Kidney (tissue), 14 donors: Measurements from ENCODE around the gene ENTREP1. TPM values are rescaled to one million over a fixed set of nuclear protein-coding genes. Genes with fewer than 3 reads are reported as not detected.

Experiments used
- DNase-seq, 5 donors: peaks; one replicate each; pipeline ENCODE4 v3.0.0-alpha.2; 2013 to 2020
- FAIRE-seq: peaks from 2 replicates; lab custom pipeline; 2012; peaks lifted over from hg19 to GRCh38; lab: Jason Lieb, UNC
- H3K27ac ChIP-seq, 2 donors: one replicate each; pipeline ENCODE4 v1.7.0; 2013; ENCODE audit warnings: low read depth in 2 of 2, low read length in 2 of 2, inconsistent platforms in 1 of 2
- H3K27me3 ChIP-seq: one replicate; pipeline ENCODE4 v1.7.1; 2013; ENCODE audit warnings: low read length, inconsistent platforms; ENCODE audit not compliant: control insufficient read depth, insufficient read depth
- H3K36me3 ChIP-seq, 3 donors: one replicate each; pipeline versions ENCODE4 v1.7.0 to v1.7.1; 2013; ENCODE audit warnings: low read length in 3 of 3, control low read depth in 1 of 3, inconsistent platforms in 1 of 3; ENCODE audit not compliant: insufficient read depth in 3 of 3, control insufficient read depth in 2 of 3
- H3K4me1 ChIP-seq, 3 donors: one replicate each; pipeline versions ENCODE4 v1.7.0 to v1.7.1; 2013; ENCODE audit warnings: low read length in 3 of 3, inconsistent platforms in 1 of 3, low read depth in 1 of 3; ENCODE audit not compliant: control insufficient read depth in 2 of 3, insufficient read depth in 2 of 3
- H3K4me3 ChIP-seq, 3 donors: one replicate each; pipeline versions ENCODE4 v1.7.0 to v1.8.1; 2013; ENCODE audit warnings: low read length in 3 of 3, control low read depth in 1 of 3, inconsistent platforms in 1 of 3
- H3K9ac ChIP-seq, 3 donors: one replicate each; pipeline versions ENCODE4 v1.7.0 to v1.7.1; 2013; ENCODE audit warnings: low read length in 3 of 3, control low read depth in 1 of 3, inconsistent platforms in 1 of 3
- H3K9me3 ChIP-seq, 3 donors: one replicate each; pipeline versions ENCODE4 v1.7.0 to v1.7.1; 2013; ENCODE audit warnings: low read length in 3 of 3, control low read depth in 1 of 3, inconsistent platforms in 1 of 3; ENCODE audit not compliant: control insufficient read depth in 2 of 3, insufficient read depth in 1 of 3
- intact Hi-C: fragments of 100-400 bp; cut with DNase I; formaldehyde crosslinking; loops from one replicate; pipeline ENCODE4 v1.11.1; 2022
- polyA plus RNA-seq: library from polyadenylated mRNA; stranded (reverse); fragments of 350-450 nt; fragmentation: Illumina TruSeq; extraction: RNeasy Lipid Tissue Mini Kit (QIAGEN cat#74804); gene quantifications from one replicate; pipeline ENCODE4 v1.2.3, GENCODE V29; 2014; ENCODE audit warnings: low read depth, low replicate concordance; ENCODE audit not compliant: insufficient read depth
- total RNA-seq: library from RNA; stranded (reverse); fragmentation: NEBNext Ultra II Directional; extraction: Animal tissue kit (Norgen Biotek cat#: 25700); gene quantifications from one replicate; pipeline ENCODE4 v1.2.1, GENCODE V29; 2021
- TF ChIP-seq, protein P1 (sequence below): IDR thresholded peaks from 3 replicates; pipeline ENCODE4 v1.5.1; 2012; ENCODE audit warnings: mild to moderate bottlenecking, moderate library complexity, borderline replicate concordance; ENCODE audit not compliant: insufficient read depth; ENCODE audit errors: extremely low read depth
- donor health status: control.
- donor health status: control.
- donor health status: control.
- donor health status: control.
- donor health status: control.
- donor health status: DM: yes; HTN: yes; CAD: no.
- donor health status: Normal renal cell carcinoma (clear cell type).

The ENTREP1 gene
- total and polyA plus RNA-seq, 2 donors from 2014 or later: 7.5 to 8.6 TPM

DNA sequence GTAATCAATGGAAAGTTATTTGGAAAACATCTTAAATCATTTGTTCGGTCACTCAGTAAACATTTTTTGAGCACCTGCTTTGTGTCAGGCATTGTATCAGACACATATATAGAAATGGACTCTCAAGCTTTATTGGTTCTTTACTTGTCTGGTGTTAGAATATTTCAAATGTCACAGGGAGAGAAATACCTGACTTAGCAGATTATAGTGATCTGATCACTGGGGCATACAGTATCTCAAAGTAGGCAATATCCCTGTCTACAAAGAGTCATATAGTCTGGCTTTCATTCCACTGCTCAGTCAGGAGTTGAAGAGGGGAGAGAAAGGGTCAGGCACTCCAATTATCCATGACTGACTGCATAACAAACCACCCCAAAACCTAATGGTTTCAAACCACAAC, 30.2 kb downstream of the ENTREP1 start:
- Histone ChIP-seq H3K27me3 (no peaks in the 10 kb centered on the region), H3K9ac (no peak overlapping the region), H3K27ac (no peak overlapping the region), H3K36me3 (no peaks in the 10 kb centered on the region), H3K4me3 (no peak overlapping the region), H3K4me1 (no peaks in the 10 kb centered on the region), H3K9me3 (no peaks in the 10 kb centered on the region)
- DNase-seq (no peak), FAIRE-seq (no peak)
- TF ChIP-seq, protein P1, sequence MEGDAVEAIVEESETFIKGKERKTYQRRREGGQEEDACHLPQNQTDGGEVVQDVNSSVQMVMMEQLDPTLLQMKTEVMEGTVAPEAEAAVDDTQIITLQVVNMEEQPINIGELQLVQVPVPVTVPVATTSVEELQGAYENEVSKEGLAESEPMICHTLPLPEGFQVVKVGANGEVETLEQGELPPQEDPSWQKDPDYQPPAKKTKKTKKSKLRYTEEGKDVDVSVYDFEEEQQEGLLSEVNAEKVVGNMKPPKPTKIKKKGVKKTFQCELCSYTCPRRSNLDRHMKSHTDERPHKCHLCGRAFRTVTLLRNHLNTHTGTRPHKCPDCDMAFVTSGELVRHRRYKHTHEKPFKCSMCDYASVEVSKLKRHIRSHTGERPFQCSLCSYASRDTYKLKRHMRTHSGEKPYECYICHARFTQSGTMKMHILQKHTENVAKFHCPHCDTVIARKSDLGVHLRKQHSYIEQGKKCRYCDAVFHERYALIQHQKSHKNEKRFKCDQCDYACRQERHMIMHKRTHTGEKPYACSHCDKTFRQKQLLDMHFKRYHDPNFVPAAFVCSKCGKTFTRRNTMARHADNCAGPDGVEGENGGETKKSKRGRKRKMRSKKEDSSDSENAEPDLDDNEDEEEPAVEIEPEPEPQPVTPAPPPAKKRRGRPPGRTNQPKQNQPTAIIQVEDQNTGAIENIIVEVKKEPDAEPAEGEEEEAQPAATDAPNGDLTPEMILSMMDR: no peak
- intact Hi-C loops: no loop called here

DNA sequence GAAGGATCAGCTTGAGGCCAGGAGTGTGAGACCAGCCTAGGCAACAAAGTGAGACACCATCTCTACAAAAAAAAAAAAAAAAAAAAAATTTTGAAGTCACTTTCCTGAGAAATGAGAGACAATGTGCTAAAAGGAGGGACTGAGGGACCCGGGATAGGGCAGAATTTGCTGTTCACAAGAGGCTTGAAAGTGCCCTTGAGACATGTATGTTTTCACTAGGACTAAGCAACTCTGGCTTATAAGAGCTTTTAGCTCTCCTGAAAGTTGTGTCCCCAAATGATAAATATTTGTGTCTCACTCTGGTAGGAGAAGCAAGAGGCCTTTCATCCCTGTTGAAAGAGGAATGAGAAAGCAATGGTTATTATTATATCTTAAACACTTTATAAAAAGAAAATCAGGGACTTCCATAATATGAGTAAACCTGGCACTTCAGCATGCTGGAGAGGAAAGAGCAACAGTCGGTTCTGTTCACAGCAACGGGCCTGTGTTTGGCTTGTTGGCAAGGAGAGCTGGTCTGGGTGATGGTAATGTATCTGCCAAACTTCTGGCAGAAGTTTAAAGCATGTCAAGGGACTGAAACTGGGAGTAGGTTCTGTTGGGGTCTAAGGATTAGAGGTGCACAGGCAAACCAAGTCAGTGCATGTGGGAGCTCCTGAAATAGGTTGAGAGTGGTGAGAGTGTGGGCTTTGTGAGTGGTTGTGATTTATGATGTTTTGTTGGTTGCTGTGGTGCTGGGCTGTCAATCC, 32.2 kb downstream of the ENTREP1 start:
- FAIRE-seq (no peak), DNase-seq (no peak)
- Histone ChIP-seq H3K4me1 (no peaks in the 10 kb centered on the region), H3K27me3 (no peaks in the 10 kb centered on the region), H3K27ac (no peak overlapping the region), H3K4me3 (no peak overlapping the region), H3K36me3 (no peaks in the 10 kb centered on the region), H3K9me3 (no peaks in the 10 kb centered on the region), H3K9ac (no peak overlapping the region)
- TF ChIP-seq, protein P1: no peak
- intact Hi-C loops: no loop called here

DNA sequence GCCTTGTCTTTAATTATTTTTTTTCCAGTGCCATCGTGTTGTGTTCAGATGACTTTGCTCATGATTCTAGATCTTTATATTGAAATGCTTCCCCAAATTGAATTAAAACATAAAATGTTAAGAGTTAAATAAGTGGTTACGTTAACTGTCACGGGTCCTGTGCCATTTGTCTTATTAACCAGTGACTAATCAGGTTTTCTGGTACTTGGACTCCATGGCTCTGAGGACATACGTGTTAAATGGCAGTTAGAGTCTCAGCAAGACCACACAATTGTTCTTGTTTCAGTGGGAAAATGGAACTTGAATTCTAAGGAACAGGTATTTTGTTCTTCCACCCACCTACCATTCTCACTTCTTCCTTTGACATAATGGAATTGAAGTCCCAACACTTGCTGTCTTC, 32.8 kb downstream of the ENTREP1 start:
- DNase-seq: no peak
- Histone ChIP-seq H3K27ac (no peak overlapping the region), H3K27me3 (no peaks in the 10 kb centered on the region), H3K36me3 (no peaks in the 10 kb centered on the region), H3K4me1 (no peaks in the 10 kb centered on the region), H3K9ac (no peak overlapping the region), H3K4me3 (no peak overlapping the region), H3K9me3 (no peaks in the 10 kb centered on the region)
- intact Hi-C loops: no loop called here
- no peak for FAIRE-seq
- TF ChIP-seq, protein P1: no peak
